H4 (cell line): ENCODE data around the gene CES3. TPM values are rescaled to one million over a fixed set of nuclear protein-coding genes. Genes with fewer than 3 reads are reported as not detected.

Source experiments
- total RNA-seq: library from RNA; depleted of rRNA; stranded (reverse); fragments of >200 nt; shearing (Covaris generic); gene quantifications from 2 replicates; pipeline ENCODE4 v1.2.3, GENCODE V29; 2014; rRNA removed

The CES3 gene
- total RNA-seq, 1 experiment from 2014 or later: 1.2 TPM

Other genes with a start within 250 kb of the CES3 start
- 47.7 and 52.8 TPM in 2 replicates for gene DYNC1LI2, start 209.7 kb upstream of the CES3 start, total RNA-seq
- gene TERB1, start 159.7 kb upstream of the CES3 start, total RNA-seq: 0.27 TPM in 1 of 2 replicates, not detected in the other
- gene NAE1, start 130.3 kb upstream of the CES3 start, total RNA-seq: 132 and 142 TPM in 2 replicates
- gene CA7, start 116.9 kb upstream of the CES3 start, total RNA-seq: not detected in 2 replicates
- gene PDP2, start 80.8 kb upstream of the CES3 start, total RNA-seq: 9.8 and 20.3 TPM in 2 replicates
- gene CDH16, start 42.4 kb upstream of the CES3 start, total RNA-seq: not detected in 2 replicates
- gene RRAD, start 35.7 kb upstream of the CES3 start, total RNA-seq: 0.12 TPM in 1 of 2 replicates, not detected in the other
- gene CIAO2B, start 26.9 kb upstream of the CES3 start, total RNA-seq: 207 and 213 TPM in 2 replicates
- 13.8 and 15.6 TPM in 2 replicates for gene CES2, start 25.8 kb upstream of the CES3 start, total RNA-seq
- not detected in 2 replicates for gene CES4A, start 27.3 kb downstream of the CES3 start, total RNA-seq
- 68.0 and 81.0 TPM in 2 replicates for gene CBFB, start 67.9 kb downstream of the CES3 start, total RNA-seq
- gene PHAF1, start 148.7 kb downstream of the CES3 start, total RNA-seq: 13.8 and 14.8 TPM in 2 replicates
- 21.2 and 21.6 TPM in 2 replicates for gene B3GNT9, start 189.7 kb downstream of the CES3 start, total RNA-seq
- gene TRADD, start 198.6 kb downstream of the CES3 start, total RNA-seq: 13.6 and 17.9 TPM in 2 replicates
- 1.3 and 3.3 TPM in 2 replicates for gene FBXL8, start 198.7 kb downstream of the CES3 start, total RNA-seq
- 0.50 TPM in 1 of 2 replicates, not detected in the other for gene HSF4, start 203.5 kb downstream of the CES3 start, total RNA-seq
- gene NOL3, start 209.3 kb downstream of the CES3 start, total RNA-seq: 39.4 and 47.9 TPM in 2 replicates
- gene MATCAP1, start 222.7 kb downstream of the CES3 start, total RNA-seq: 3.5 and 4.5 TPM in 2 replicates
- gene EXOC3L1, start 228.9 kb downstream of the CES3 start, total RNA-seq: not detected in 2 replicates
- gene E2F4, start 230.9 kb downstream of the CES3 start, total RNA-seq: 78.4 and 80.7 TPM in 2 replicates
- gene ELMO3, start 237.9 kb downstream of the CES3 start, total RNA-seq: 0.06 and 0.29 TPM in 2 replicates